K562 (cell line): ENCODE measurements around the gene WASL. TPM values are rescaled to one million over a fixed set of nuclear protein-coding genes. Genes with fewer than 3 reads are reported as not detected.

Experiments used
- ADNP ChIP-seq: fragments of 200-800 bp; sonication (Bioruptor generic); IDR thresholded peaks from 2 replicates; pipeline ENCODE4 v1.6.1; 2016; ENCODE audit warnings: missing genetic modification characterization, missing compliant biosample characterization
- HNRNPLL ChIP-seq: fragments of 200-400 bp; formaldehyde crosslinking; IDR thresholded peaks from 2 replicates; pipeline ENCODE4 v1.6.1; 2017; ENCODE audit warnings: low read length, low read depth, mild to moderate bottlenecking; ENCODE audit not compliant: poor library complexity, severe bottlenecking
- ID3 ChIP-seq, 2 experiments: fragments of 250-450 bp in 1 of 2; fragments of 450-650 bp in 1 of 2; sonication (Bioruptor Pico) in 1 of 2; IDR thresholded peaks; 2 replicates each; pipeline versions ENCODE4 v1.6.1 to v1.8.0; 2016 to 2021; ENCODE audit warnings: mild to moderate bottlenecking in 2 of 2, moderate library complexity in 2 of 2, missing compliant biosample characterization in 1 of 2, missing genetic modification characterization in 1 of 2
- JUNB ChIP-seq: fragments of 450-650 bp; formaldehyde crosslinking; conservative IDR thresholded peaks from 2 replicates; pipeline ENCODE4 v1.4.0; 2020; ENCODE audit warnings: mild to moderate bottlenecking
- KDM5B ChIP-seq: fragments of 200-600 bp; sonication (generic); IDR thresholded peaks from 2 replicates; pipeline ENCODE4 v1.6.1; 2012; ENCODE audit warnings: low read depth, mild to moderate bottlenecking, moderate library complexity, low read length, control low read depth, inconsistent platforms; ENCODE audit not compliant: insufficient replicate concordance
- RFX7 ChIP-seq: fragments of 250-450 bp; sonication (Bioruptor Pico); IDR thresholded peaks from 2 replicates; pipeline ENCODE4 v1.5.1; 2021; ENCODE audit warnings: mild to moderate bottlenecking
- RNF219 ChIP-seq: fragments of 250-450 bp; sonication (Bioruptor Pico); IDR thresholded peaks from 2 replicates; pipeline ENCODE4 v1.5.0; 2022; ENCODE audit warnings: mild to moderate bottlenecking
- SPI1 ChIP-seq: IDR thresholded peaks from 2 replicates; pipeline ENCODE4 v1.6.1; 2011; ENCODE audit warnings: low read depth, low read length, control low read depth, borderline replicate concordance
- ZFP1 ChIP-seq: fragments of 450-650 bp; formaldehyde crosslinking; IDR thresholded peaks from 2 replicates; pipeline ENCODE4 v1.4.0; 2020; ENCODE audit warnings: mild to moderate bottlenecking, mixed read lengths
- ZNF140 ChIP-seq: fragments of 250-450 bp; sonication (Bioruptor Pico); IDR thresholded peaks from 2 replicates; pipeline ENCODE4 v1.8.0; 2021; ENCODE audit warnings: moderate library complexity, mild to moderate bottlenecking, inconsistent platforms
- ZNF184 ChIP-seq: sonication (generic); formaldehyde crosslinking; IDR thresholded peaks from 2 replicates; pipeline ENCODE4 v1.5.0; 2020; ENCODE audit warnings: missing genetic modification reagents
- ZNF224 ChIP-seq: sonication (generic); formaldehyde crosslinking; IDR thresholded peaks from 2 replicates; pipeline ENCODE4 v1.8.0; 2022; ENCODE audit warnings: mild to moderate bottlenecking, missing genetic modification reagents
- ZNF445 ChIP-seq: fragments of 250-450 bp; sonication (Bioruptor Pico); IDR thresholded peaks from 2 replicates; pipeline ENCODE4 v1.4.0; 2020; ENCODE audit warnings: low read depth, mild to moderate bottlenecking, moderate library complexity
- ZNF561 ChIP-seq: fragments of 450-650 bp; formaldehyde crosslinking; conservative IDR thresholded peaks from 2 replicates; pipeline ENCODE4 v1.4.0; 2020; ENCODE audit warnings: mild to moderate bottlenecking, moderate library complexity
- ZSCAN29 ChIP-seq: fragments of 450-650 bp; IDR thresholded peaks from 2 replicates; pipeline ENCODE4 v1.6.1; 2017
- polyA plus RNA-seq, 8 experiments: library from polyadenylated mRNA; depleted of rRNA in 4 of 8; stranded (reverse) in 5 of 8; unstranded in 3 of 8; fragments of >200 nt; fragmentation: Nextera tagmentation in 2 of 8; fragmentation: Illumina TruSeq in 1 of 8; extraction: Ambion mirVana in 2 of 8; extraction: Trizol in 1 of 8; gene quantifications; 2 replicates each; pipeline versions ENCODE4 v1.2.1 to v1.2.3, GENCODE V29; 2011 to 2014; ENCODE audit warnings: inconsistent platforms in 1 of 8, missing spikeins in 1 of 8
- total RNA-seq, 7 experiments: library from RNA; depleted of rRNA in 6 of 7; stranded (reverse); fragments of >200 nt in 6 of 7; fragmentation: Illumina TruSeq in 2 of 7; extraction: Trizol in 2 of 7; gene quantifications; 2 replicates each; pipeline versions ENCODE4 v1.2.1 to v1.2.3, GENCODE V29; 2011 to 2021; ENCODE audit warnings: low replicate concordance in 1 of 7
- TF ChIP-seq, protein P1 (sequence below): fragments of 250-450 bp; sonication (Bioruptor Pico); IDR thresholded peaks from 2 replicates; pipeline ENCODE4 v1.4.0; 2020; ENCODE audit warnings: borderline replicate concordance
- TF ChIP-seq, protein P2 (sequence below), 2 experiments: fragments of 200-800 bp in 1 of 2; sonication (Bioruptor generic) in 1 of 2; sonication (generic) in 1 of 2; formaldehyde crosslinking in 1 of 2; IDR thresholded peaks in 1 of 2; conservative IDR thresholded peaks in 1 of 2; 2 replicates each; pipeline versions ENCODE4 v1.5.0 to v1.6.1; 2016 to 2020; ENCODE audit warnings: missing compliant biosample characterization in 1 of 2, missing genetic modification characterization in 1 of 2, missing genetic modification reagents in 1 of 2
- TF ChIP-seq, protein P3 (sequence below): fragments of 150-350 bp; conservative IDR thresholded peaks from 2 replicates; pipeline ENCODE4 v1.6.1; 2014; ENCODE audit warnings: low read length

The WASL gene
- total and polyA plus RNA-seq, 9 of the 15 experiments (the other 6 are each of a cell fraction or from before 2014, with no cell fraction given) = 3.2 to 13.9 (median 8.3) TPM

DNA sequence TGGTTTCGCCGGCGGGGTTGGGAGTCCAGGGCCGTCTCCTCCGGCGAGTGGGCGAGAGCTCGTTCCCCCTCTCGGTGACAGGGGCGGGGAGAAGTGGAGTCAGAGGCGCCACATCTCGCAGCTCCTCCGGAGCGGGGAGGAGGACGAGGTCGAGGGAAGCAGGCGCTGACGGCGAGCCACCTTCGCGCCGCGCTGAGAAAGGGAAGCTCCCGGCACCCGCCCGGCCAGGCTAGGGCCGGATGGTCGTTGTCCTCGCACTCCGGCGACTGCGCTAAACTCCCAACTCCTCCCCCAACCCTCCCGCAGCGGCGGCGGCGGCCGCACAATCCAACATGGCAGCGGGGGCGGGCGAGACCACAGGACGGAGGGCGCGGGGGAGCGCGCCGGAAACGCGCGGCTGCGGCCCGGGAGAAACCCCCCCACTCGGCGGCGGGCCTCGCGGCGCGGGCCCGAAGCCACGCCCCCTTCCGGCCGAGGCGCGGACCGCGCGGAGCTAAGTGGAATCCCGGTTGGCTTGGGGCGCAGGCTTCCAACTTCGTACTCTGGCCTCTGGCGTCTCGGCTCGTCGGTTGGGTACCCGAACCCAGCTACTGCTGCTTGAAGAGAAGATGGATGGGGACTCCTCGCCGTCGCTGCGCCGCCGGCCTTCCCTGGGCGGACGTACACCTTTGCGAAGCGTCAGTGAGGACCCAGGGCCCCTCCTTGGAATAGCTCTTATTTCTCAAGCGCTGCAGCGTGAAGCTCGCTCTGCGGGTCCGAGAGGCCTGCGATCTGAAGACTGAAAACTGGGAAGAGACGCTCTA lies at the start of gene WASL (continued):
- TF ChIP-seq, protein P1, sequence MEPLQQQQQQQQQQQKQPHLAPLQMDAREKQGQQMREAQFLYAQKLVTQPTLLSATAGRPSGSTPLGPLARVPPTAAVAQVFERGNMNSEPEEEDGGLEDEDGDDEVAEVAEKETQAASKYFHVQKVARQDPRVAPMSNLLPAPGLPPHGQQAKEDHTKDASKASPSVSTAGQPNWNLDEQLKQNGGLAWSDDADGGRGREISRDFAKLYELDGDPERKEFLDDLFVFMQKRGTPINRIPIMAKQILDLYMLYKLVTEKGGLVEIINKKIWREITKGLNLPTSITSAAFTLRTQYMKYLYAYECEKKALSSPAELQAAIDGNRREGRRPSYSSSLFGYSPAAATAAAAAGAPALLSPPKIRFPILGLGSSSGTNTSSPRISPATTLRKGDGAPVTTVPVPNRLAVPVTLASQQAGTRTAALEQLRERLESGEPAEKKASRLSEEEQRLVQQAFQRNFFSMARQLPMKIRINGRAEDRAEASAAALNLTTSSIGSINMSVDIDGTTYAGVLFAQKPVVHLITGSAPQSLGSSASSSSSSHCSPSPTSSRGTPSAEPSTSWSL (CRISPR knock-in tag) = peak; percentile 92; the same call in 1 of the 2 replicates
- TF ChIP-seq SPI1 (no peak), KDM5B (peak; percentile 97), RNF219 (CRISPR knock-in tag) (no peak), HNRNPLL (peak; percentile 98), ADNP (no peak), ZSCAN29 (no peak), ZNF561 (CRISPR knock-in tag) (no peak), RFX7 (0 out of 2 replicates have a peak, but pooled peaks have one; percentile 47), ZNF224 (CRISPR knock-in tag) (no peak), ZFP1 (CRISPR knock-in tag) (peak; percentile 59; the same call in 1 of the 2 replicates), ZNF184 (CRISPR knock-in tag) (no peak), ZNF445 (no peak), JUNB (CRISPR knock-in tag) (no peak; the same call in 1 of the 2 replicates), ZNF140 (CRISPR knock-in tag) (no peak), ID3 (CRISPR knock-in tag; IDR thresholded peaks at IDR 0.05) (no peak), ID3 (tag; IDR thresholded peaks at IDR 0.05) (no peak)
- TF ChIP-seq, protein P2, sequence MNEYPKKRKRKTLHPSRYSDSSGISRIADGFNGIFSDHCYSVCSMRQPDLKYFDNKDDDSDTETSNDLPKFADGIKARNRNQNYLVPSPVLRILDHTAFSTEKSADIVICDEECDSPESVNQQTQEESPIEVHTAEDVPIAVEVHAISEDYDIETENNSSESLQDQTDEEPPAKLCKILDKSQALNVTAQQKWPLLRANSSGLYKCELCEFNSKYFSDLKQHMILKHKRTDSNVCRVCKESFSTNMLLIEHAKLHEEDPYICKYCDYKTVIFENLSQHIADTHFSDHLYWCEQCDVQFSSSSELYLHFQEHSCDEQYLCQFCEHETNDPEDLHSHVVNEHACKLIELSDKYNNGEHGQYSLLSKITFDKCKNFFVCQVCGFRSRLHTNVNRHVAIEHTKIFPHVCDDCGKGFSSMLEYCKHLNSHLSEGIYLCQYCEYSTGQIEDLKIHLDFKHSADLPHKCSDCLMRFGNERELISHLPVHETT (CRISPR knock-in tag; conservative IDR thresholded peaks at IDR 0.05 in 1 of 2, IDR thresholded peaks at IDR 0.05 in 1 of 2) = peak in 1 of 2 experiments; percentile 100; a peak in 2 of 4 replicates
- TF ChIP-seq, protein P3, sequence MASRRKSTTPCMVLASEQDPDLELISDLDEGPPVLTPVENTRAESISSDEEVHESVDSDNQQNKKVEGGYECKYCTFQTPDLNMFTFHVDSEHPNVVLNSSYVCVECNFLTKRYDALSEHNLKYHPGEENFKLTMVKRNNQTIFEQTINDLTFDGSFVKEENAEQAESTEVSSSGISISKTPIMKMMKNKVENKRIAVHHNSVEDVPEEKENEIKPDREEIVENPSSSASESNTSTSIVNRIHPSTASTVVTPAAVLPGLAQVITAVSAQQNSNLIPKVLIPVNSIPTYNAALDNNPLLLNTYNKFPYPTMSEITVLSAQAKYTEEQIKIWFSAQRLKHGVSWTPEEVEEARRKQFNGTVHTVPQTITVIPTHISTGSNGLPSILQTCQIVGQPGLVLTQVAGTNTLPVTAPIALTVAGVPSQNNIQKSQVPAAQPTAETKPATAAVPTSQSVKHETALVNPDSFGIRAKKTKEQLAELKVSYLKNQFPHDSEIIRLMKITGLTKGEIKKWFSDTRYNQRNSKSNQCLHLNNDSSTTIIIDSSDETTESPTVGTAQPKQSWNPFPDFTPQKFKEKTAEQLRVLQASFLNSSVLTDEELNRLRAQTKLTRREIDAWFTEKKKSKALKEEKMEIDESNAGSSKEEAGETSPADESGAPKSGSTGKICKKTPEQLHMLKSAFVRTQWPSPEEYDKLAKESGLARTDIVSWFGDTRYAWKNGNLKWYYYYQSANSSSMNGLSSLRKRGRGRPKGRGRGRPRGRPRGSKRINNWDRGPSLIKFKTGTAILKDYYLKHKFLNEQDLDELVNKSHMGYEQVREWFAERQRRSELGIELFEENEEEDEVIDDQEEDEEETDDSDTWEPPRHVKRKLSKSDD = peak; percentile 74
